HEK293 (cell line): ENCODE data around the gene PDE4B.

Experiments used
- PBX3 ChIP-seq: sonication (generic); formaldehyde crosslinking; IDR thresholded peaks from 2 replicates; pipeline ENCODE4 v1.8.1; 2022; ENCODE audit warnings: mild to moderate bottlenecking, moderate library complexity, missing genetic modification reagents
- SP3 ChIP-seq: fragments of 450-650 bp; formaldehyde crosslinking; IDR thresholded peaks from 2 replicates; pipeline ENCODE4 v1.5.1; 2016; ENCODE audit warnings: missing biosample characterization, missing genetic modification characterization
- ZNF202 ChIP-seq: fragments of 450-650 bp; formaldehyde crosslinking; IDR thresholded peaks from 2 replicates; pipeline ENCODE4 v1.5.1; 2016; ENCODE audit warnings: missing biosample characterization, missing genetic modification characterization, borderline replicate concordance
- ZNF214 ChIP-seq: fragments of 450-650 bp; formaldehyde crosslinking; IDR thresholded peaks from 2 replicates; pipeline ENCODE4 v1.5.1; 2017; ENCODE audit warnings: missing biosample characterization, mild to moderate bottlenecking, missing genetic modification characterization, borderline replicate concordance
- ZNF558 ChIP-seq: fragments of 450-650 bp; formaldehyde crosslinking; IDR thresholded peaks from 2 replicates; pipeline ENCODE4 v1.5.1; 2016; ENCODE audit warnings: missing biosample characterization, missing genetic modification characterization
- ZNF76 ChIP-seq: fragments of 450-650 bp; formaldehyde crosslinking; IDR thresholded peaks from 2 replicates; pipeline ENCODE4; 2016; ENCODE audit warnings: low read depth, missing biosample characterization, missing genetic modification characterization, borderline replicate concordance
- ZXDB ChIP-seq: fragments of 450-650 bp; formaldehyde crosslinking; IDR thresholded peaks from 2 replicates; pipeline ENCODE4 v1.5.1; 2016; ENCODE audit warnings: missing biosample characterization, missing genetic modification characterization
- TF ChIP-seq, protein P1 (sequence below): fragments of 450-650 bp; formaldehyde crosslinking; IDR thresholded peaks from 2 replicates; pipeline ENCODE4 v1.5.1; 2016; ENCODE audit warnings: missing biosample characterization, missing genetic modification characterization
- TF ChIP-seq, protein P2 (sequence below): fragments of 450-650 bp; formaldehyde crosslinking; IDR thresholded peaks from 2 replicates; pipeline ENCODE4 v1.5.1; 2017; ENCODE audit warnings: missing biosample characterization, mild to moderate bottlenecking, missing genetic modification characterization, moderate library complexity

DNA sequence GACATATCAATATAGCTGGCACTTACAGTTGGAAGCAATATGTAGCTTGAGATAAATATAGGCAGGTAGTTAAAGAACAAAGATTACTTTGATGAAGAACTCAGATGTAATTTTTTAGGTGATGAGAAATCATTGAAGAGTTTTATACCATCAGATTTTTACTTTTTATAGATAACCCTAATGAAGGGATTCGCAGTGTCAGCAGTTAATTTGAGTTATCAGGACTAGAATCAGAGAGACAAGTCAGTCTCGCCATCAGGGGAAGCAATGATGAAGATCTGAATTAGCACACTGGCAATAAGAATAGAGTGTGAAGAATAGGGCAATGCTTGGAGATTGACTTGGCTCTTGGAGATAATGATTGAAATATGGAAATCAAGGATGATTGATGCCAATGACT, 342.5 kb downstream of the PDE4B start:
- no peak for TF ChIP-seq ZNF76 (tag by site-specific recombination)
- no peak for TF ChIP-seq ZNF214 (tag by site-specific recombination)
- TF ChIP-seq, protein P1, sequence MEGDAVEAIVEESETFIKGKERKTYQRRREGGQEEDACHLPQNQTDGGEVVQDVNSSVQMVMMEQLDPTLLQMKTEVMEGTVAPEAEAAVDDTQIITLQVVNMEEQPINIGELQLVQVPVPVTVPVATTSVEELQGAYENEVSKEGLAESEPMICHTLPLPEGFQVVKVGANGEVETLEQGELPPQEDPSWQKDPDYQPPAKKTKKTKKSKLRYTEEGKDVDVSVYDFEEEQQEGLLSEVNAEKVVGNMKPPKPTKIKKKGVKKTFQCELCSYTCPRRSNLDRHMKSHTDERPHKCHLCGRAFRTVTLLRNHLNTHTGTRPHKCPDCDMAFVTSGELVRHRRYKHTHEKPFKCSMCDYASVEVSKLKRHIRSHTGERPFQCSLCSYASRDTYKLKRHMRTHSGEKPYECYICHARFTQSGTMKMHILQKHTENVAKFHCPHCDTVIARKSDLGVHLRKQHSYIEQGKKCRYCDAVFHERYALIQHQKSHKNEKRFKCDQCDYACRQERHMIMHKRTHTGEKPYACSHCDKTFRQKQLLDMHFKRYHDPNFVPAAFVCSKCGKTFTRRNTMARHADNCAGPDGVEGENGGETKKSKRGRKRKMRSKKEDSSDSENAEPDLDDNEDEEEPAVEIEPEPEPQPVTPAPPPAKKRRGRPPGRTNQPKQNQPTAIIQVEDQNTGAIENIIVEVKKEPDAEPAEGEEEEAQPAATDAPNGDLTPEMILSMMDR (tag by site-specific recombination), result no peak
- no peak for TF ChIP-seq SP3
- no peak for TF ChIP-seq ZXDB (tag by site-specific recombination)
- no peak for TF ChIP-seq PBX3 (CRISPR knock-in tag)
- TF ChIP-seq ZNF202 (tag by site-specific recombination), result no peak
- TF ChIP-seq, protein P2, sequence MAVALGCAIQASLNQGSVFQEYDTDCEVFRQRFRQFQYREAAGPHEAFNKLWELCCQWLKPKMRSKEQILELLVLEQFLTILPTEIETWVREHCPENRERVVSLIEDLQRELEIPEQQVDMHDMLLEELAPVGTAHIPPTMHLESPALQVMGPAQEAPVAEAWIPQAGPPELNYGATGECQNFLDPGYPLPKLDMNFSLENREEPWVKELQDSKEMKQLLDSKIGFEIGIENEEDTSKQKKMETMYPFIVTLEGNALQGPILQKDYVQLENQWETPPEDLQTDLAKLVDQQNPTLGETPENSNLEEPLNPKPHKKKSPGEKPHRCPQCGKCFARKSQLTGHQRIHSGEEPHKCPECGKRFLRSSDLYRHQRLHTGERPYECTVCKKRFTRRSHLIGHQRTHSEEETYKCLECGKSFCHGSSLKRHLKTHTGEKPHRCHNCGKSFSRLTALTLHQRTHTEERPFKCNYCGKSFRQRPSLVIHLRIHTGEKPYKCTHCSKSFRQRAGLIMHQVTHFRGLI, result no peak
- TF ChIP-seq ZNF558 (tag by site-specific recombination), result no peak
